Spleen (tissue), 11 donors: ENCODE results near the gene FAM222B. TPM values are rescaled to one million over a fixed set of nuclear protein-coding genes. Genes with fewer than 3 reads are reported as not detected.

Experiments
- DNase-seq: peaks from one replicate; pipeline ENCODE4 v3.0.0-alpha.2; 2020
- H3K27ac ChIP-seq, 8 donors: fragments of 200-600 bp; sonication (generic) in 7 of 8; 1 replicate in 4 of 8; 2 replicates in 4 of 8; pipeline versions ENCODE4 v1.5.0 to v1.8.0; 2016 to 2021; ENCODE audit warnings: inconsistent platforms in 4 of 8, mild to moderate bottlenecking in 4 of 8, moderate library complexity in 1 of 8
- H3K27me3 ChIP-seq, 7 donors: fragments of 200-600 bp; sonication (generic) in 6 of 7; replicated peaks in 1 of 7; 1 replicate in 4 of 7; 2 replicates in 3 of 7; pipeline versions ENCODE4 v1.5.0 to v1.8.0; 2016 to 2021; ENCODE audit warnings: inconsistent platforms in 3 of 7, mild to moderate bottlenecking in 1 of 7
- H3K36me3 ChIP-seq, 6 donors: fragments of 200-600 bp; sonication (generic) in 5 of 6; 1 replicate in 4 of 6; 2 replicates in 2 of 6; pipeline versions ENCODE4 v1.5.0 to v1.8.0; 2016 to 2021; ENCODE audit warnings: inconsistent platforms in 2 of 6
- H3K4me1 ChIP-seq, 6 donors: fragments of 200-600 bp; sonication (generic) in 5 of 6; 1 replicate in 3 of 6; 2 replicates in 3 of 6; pipeline versions ENCODE4 v1.5.0 to v1.8.0; 2016 to 2021; ENCODE audit warnings: inconsistent platforms in 3 of 6
- H3K4me3 ChIP-seq, 8 donors: fragments of 200-600 bp; sonication (generic) in 7 of 8; 1 replicate in 4 of 8; 2 replicates in 4 of 8; pipeline versions ENCODE4 v1.5.0 to v1.8.0; 2016 to 2021; ENCODE audit warnings: inconsistent platforms in 4 of 8, mild to moderate bottlenecking in 4 of 8, moderate library complexity in 2 of 8
- H3K9me3 ChIP-seq, 8 donors: fragments of 200-600 bp; sonication (generic) in 7 of 8; 1 replicate in 4 of 8; 2 replicates in 4 of 8; pipeline versions ENCODE4 v1.5.0 to v1.8.0; 2016 to 2021; ENCODE audit warnings: inconsistent platforms in 4 of 8
- POLR2A ChIP-seq, 3 donors: fragments of 450-650 bp; IDR thresholded peaks; one replicate each; pipeline ENCODE4 v1.5.1; 2017; ENCODE audit warnings: antibody characterized with exemption in 3 of 3, mild to moderate bottlenecking in 1 of 3
- POLR2AphosphoS5 ChIP-seq, 3 donors: sonication (generic); formaldehyde crosslinking; IDR thresholded peaks; one replicate each; pipeline ENCODE4 v1.5.1; 2017; ENCODE audit warnings: antibody characterized with exemption in 3 of 3
- WGBS, 5 donors: extraction: QIAGEN DNeasy Blood & Tissue Kit in 3 of 5; methylation state at CpG; one replicate each; pipeline versions ENCODE4 v1.1.5 to v1.1.7; 2013 to 2018; 5-methylcytosine and 5-hydroxymethylcytosine counted together
- intact Hi-C: fragments of 100-400 bp; cut with DNase I; formaldehyde crosslinking; loops from one replicate; pipeline ENCODE4 v1.15.0; 2023; ENCODE audit warnings: low total_unique reads
- polyA plus RNA-seq, 3 donors: library from polyadenylated mRNA; stranded (reverse); fragments of 200-250 nt; gene quantifications; one replicate each; pipeline ENCODE4 v1.2.1, GENCODE V29; 2013
- total RNA-seq, 7 donors: library from RNA; depleted of rRNA in 3 of 7; stranded (reverse); fragments of >200 nt in 3 of 7; fragmentation: NEBNext Ultra II Directional in 4 of 7; extraction: Animal tissue kit (Norgen Biotek cat#: 25700) in 4 of 7; gene quantifications; one replicate each; pipeline versions ENCODE4 v1.1.0 to v1.2.1, GENCODE V29; 2016 to 2021
- TF ChIP-seq, protein P1 (sequence below), 11 experiments: fragments of 200-600 bp in 7 of 11; fragments of 450-650 bp in 4 of 11; sonication (generic) in 4 of 11; IDR thresholded peaks in 8 of 11; conservative IDR thresholded peaks in 3 of 11; 1 replicate in 7 of 11; 2 replicates in 4 of 11; pipeline versions ENCODE4 v1.4.0 to v1.8.0; 2016 to 2021; ENCODE audit warnings: antibody characterized with exemption in 11 of 11, inconsistent platforms in 4 of 11, mild to moderate bottlenecking in 1 of 11
- donor health status: healthy with polysubstance abuse.
- donor health status: DM: no; HTN: no; CAD: no; lungs with moderate emphysema.
- donor health status: DM: no; HTN: no; CAD: no.
- donor health status: Bipolar disorder and iron deficiency.
- donor health status: healthy.
- donor health status: DM: no; HTN: no; CAD: no.
- donor health status: DM: yes; HTN: yes; CAD: no.

Gene FAM222B
- total and polyA plus RNA-seq, 10 donors, result 2.9 to 23.6 (median 15.0) TPM

GRCh38 chr17:28777178-28777577, 65.4 kb downstream of the FAM222B start:
- H3K27me3 ChIP-seq, result no peaks in the 10 kb centered on the region
- intact Hi-C loops, result no loop called here
- peaks cover 0 to 36% (median 0%) of the 10 kb centered on the region in 6 donors for H3K36me3 ChIP-seq
- no peaks in the 10 kb centered on the region for H3K9me3 ChIP-seq
- peaks cover 3 to 23% (median 12%) of the 10 kb centered on the region in 6 donors for H3K4me1 ChIP-seq
- H3K27ac ChIP-seq, result peak overlapping the region in 1 of 8 donors; percentile 14
- TF ChIP-seq POLR2AphosphoS5 (IDR thresholded peaks at IDR 0.05), result no peak
- TF ChIP-seq POLR2A (IDR thresholded peaks at IDR 0.05), result no peak
- TF ChIP-seq, protein P1, sequence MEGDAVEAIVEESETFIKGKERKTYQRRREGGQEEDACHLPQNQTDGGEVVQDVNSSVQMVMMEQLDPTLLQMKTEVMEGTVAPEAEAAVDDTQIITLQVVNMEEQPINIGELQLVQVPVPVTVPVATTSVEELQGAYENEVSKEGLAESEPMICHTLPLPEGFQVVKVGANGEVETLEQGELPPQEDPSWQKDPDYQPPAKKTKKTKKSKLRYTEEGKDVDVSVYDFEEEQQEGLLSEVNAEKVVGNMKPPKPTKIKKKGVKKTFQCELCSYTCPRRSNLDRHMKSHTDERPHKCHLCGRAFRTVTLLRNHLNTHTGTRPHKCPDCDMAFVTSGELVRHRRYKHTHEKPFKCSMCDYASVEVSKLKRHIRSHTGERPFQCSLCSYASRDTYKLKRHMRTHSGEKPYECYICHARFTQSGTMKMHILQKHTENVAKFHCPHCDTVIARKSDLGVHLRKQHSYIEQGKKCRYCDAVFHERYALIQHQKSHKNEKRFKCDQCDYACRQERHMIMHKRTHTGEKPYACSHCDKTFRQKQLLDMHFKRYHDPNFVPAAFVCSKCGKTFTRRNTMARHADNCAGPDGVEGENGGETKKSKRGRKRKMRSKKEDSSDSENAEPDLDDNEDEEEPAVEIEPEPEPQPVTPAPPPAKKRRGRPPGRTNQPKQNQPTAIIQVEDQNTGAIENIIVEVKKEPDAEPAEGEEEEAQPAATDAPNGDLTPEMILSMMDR (IDR thresholded peaks at IDR 0.05 in 8 of 11, conservative IDR thresholded peaks at IDR 0.05 in 3 of 11), result no peak
- no peak for DNase-seq
- no peak overlapping the region for H3K4me3 ChIP-seq
- WGBS, 5 donors, result 26 to 51% (median 31%) methylated on average over 1 of the region's 1 CpG

GRCh38 chr17:28774206-28774605, 68.4 kb downstream of the FAM222B start:
- no peak overlapping the region for H3K27ac ChIP-seq
- 87 to 97% (median 89%) methylated on average over 3 of the region's 3 CpGs for WGBS, 5 donors
- peaks cover 3 to 23% (median 12%) of the 10 kb centered on the region in 6 donors for H3K4me1 ChIP-seq
- H3K9me3 ChIP-seq, result no peaks in the 10 kb centered on the region
- no peak for DNase-seq
- H3K36me3 ChIP-seq, result peaks cover 0 to 17% (median 0%) of the 10 kb centered on the region in 6 donors
- no peaks in the 10 kb centered on the region for H3K27me3 ChIP-seq
- TF ChIP-seq POLR2AphosphoS5 (IDR thresholded peaks at IDR 0.05) (no peak), POLR2A (IDR thresholded peaks at IDR 0.05) (no peak)
- TF ChIP-seq, protein P1 (IDR thresholded peaks at IDR 0.05 in 8 of 11, conservative IDR thresholded peaks at IDR 0.05 in 3 of 11), result no peak
- intact Hi-C loops, result no loop called here
- H3K4me3 ChIP-seq, result no peak overlapping the region

- Histone ChIP-seq H3K9me3 (no peaks in the 10 kb centered on the region), H3K4me3 (no peak overlapping the region), H3K27ac (no peak overlapping the region), H3K4me1 (peaks cover 3 to 20% (median 11%) of the 10 kb centered on the region in 6 donors), H3K36me3 (peaks cover 0 to 12% (median 0%) of the 10 kb centered on the region in 6 donors), H3K27me3 (no peaks in the 10 kb centered on the region)
- intact Hi-C loops, result no loop called here
- TF ChIP-seq POLR2A (IDR thresholded peaks at IDR 0.05) (no peak), POLR2AphosphoS5 (IDR thresholded peaks at IDR 0.05) (no peak)
- TF ChIP-seq, protein P1 (IDR thresholded peaks at IDR 0.05 in 8 of 11, conservative IDR thresholded peaks at IDR 0.05 in 3 of 11), result no peak
- 82 to 89% (median 89%) methylated on average over 6 of the region's 6 CpGs for WGBS, 5 donors
- DNase-seq, result no peak
These were observed 68.9 kb downstream of the FAM222B start for GRCh38 chr17:28773736-28774135.

GRCh38 chr17:28765038-28765437, 77.6 kb downstream of the FAM222B start:
- H3K4me1 ChIP-seq, result peaks cover 12 to 35% (median 27%) of the 10 kb centered on the region in 6 donors
- no peak for TF ChIP-seq POLR2AphosphoS5 (IDR thresholded peaks at IDR 0.05)
- TF ChIP-seq, protein P1 (IDR thresholded peaks at IDR 0.05 in 8 of 11, conservative IDR thresholded peaks at IDR 0.05 in 3 of 11), result no peak
- no peak for TF ChIP-seq POLR2A (IDR thresholded peaks at IDR 0.05)
- H3K4me3 ChIP-seq, result no peak overlapping the region
- WGBS, 5 donors, result 80 to 93% (median 91%) methylated on average over 4 of the region's 4 CpGs
- H3K36me3 ChIP-seq, result peaks cover 0 to 70% (median 18%) of the 10 kb centered on the region in 6 donors
- no peaks in the 10 kb centered on the region for H3K27me3 ChIP-seq
- no peak for DNase-seq
- no peaks in the 10 kb centered on the region for H3K9me3 ChIP-seq
- intact Hi-C loops, result loop anchor here (10.0 kb wide), 2 partner anchors 50 to 150 kb away; no protein-coding TSS in a partner anchor
- H3K27ac ChIP-seq, result no peak overlapping the region
